IMR-90 (cell line): Measurements from ENCODE around the gene NRG4. TPM values are rescaled to one million over a fixed set of nuclear protein-coding genes. Genes with fewer than 3 reads are reported as not detected.

Experiments used
- ATAC-seq: fragments of 200-7000 bp; cut with Tn5 transposase; 2 replicates; pipeline ENCODE4 v1.9.1; 2020; ENCODE audit warnings: low read depth, mild to moderate bottlenecking, moderate library complexity
- BruUV-seq: library from RNA; stranded (reverse); fragments of 400-500 nt; replicated peaks from 2 replicates; lab custom pipeline; 2021; lab: Mats Ljungman, UMichigan
- CTCF ChIA-PET: fragments of 300-600 bp; formaldehyde crosslinking; extraction: SDS; loops from one replicate; lab custom pipeline; 2021; ENCODE audit warnings: antibody characterized with exemption; lab: Yijun Ruan, JAX
- POLR2A ChIA-PET: fragments of 300-600 bp; sonication (Branson Sonifier 250); formaldehyde crosslinking; loops from one replicate; lab custom pipeline; 2022; ENCODE audit warnings: antibody characterized with exemption; ENCODE audit not compliant: unreplicated experiment; lab: Charles Lee
- DNase-seq: peaks from one replicate; pipeline ENCODE4 v3.0.0; 2013
- H2AFZ ChIP-seq: replicated peaks from 2 replicates; pipeline ENCODE3; 2013; ENCODE audit warnings: low read length, mild to moderate bottlenecking; ENCODE audit not compliant: poor library complexity
- H2AK5ac ChIP-seq: 2 replicates; pipeline ENCODE4 v1.6.1; 2013; ENCODE audit warnings: low read depth, low read length, inconsistent platforms
- H2AK9ac ChIP-seq: replicated peaks from 2 replicates; pipeline ENCODE3; 2013; ENCODE audit warnings: mild to moderate bottlenecking, low read depth, low read length, moderate library complexity; ENCODE audit not compliant: poor library complexity
- H2BK120ac ChIP-seq: 2 replicates; pipeline ENCODE4 v1.6.1; 2013; ENCODE audit warnings: low read depth, low read length, inconsistent platforms
- H2BK15ac ChIP-seq: 3 replicates; pipeline ENCODE4 v1.6.1; 2013; ENCODE audit warnings: low read depth, low read length, inconsistent platforms
- H2BK20ac ChIP-seq: 2 replicates; pipeline ENCODE4 v1.6.1; 2013; ENCODE audit warnings: low read depth, mild to moderate bottlenecking, inconsistent platforms, low read length, moderate library complexity
- H2BK5ac ChIP-seq: 2 replicates; pipeline ENCODE4 v1.6.1; 2013; ENCODE audit warnings: mild to moderate bottlenecking, low read depth, low read length, inconsistent platforms; ENCODE audit not compliant: poor library complexity, severe bottlenecking
- H3K14ac ChIP-seq: replicated peaks from 2 replicates; pipeline ENCODE4 v1.6.1; 2013; ENCODE audit warnings: low read depth, low read length, inconsistent platforms
- H3K18ac ChIP-seq: 2 replicates; pipeline ENCODE4 v1.6.1; 2013; ENCODE audit warnings: low read depth, low read length, control low read depth
- H3K23ac ChIP-seq: 2 replicates; pipeline ENCODE4 v1.6.1; 2013; ENCODE audit warnings: low read depth, low read length, inconsistent platforms
- H3K27ac ChIP-seq: 2 replicates; pipeline ENCODE4 v1.5.1; 2013; ENCODE audit warnings: mild to moderate bottlenecking, control low read depth, low read length; ENCODE audit not compliant: insufficient read depth
- H3K27me3 ChIP-seq: 2 replicates; pipeline ENCODE4 v1.6.1; 2013; ENCODE audit warnings: low read length; ENCODE audit not compliant: control insufficient read depth, insufficient read depth
- H3K36me3 ChIP-seq: 2 replicates; pipeline ENCODE4 v1.6.1; 2013; ENCODE audit warnings: low read length, mixed read lengths; ENCODE audit not compliant: control insufficient read depth, insufficient read depth
- H3K4ac ChIP-seq: 2 replicates; pipeline ENCODE4 v1.6.1; 2013; ENCODE audit warnings: low read depth, low read length, inconsistent platforms
- H3K4me1 ChIP-seq: 2 replicates; pipeline ENCODE4 v1.6.1; 2013; ENCODE audit warnings: low read length, mixed read lengths; ENCODE audit not compliant: control insufficient read depth, insufficient read depth
- H3K4me2 ChIP-seq: 2 replicates; pipeline ENCODE4 v1.6.1; 2013; ENCODE audit warnings: low read depth, mild to moderate bottlenecking, control low read depth, low read length, moderate library complexity
- H3K4me3 ChIP-seq: 2 replicates; pipeline ENCODE4 v1.5.1; 2013; ENCODE audit warnings: low read depth, mild to moderate bottlenecking, control low read depth, low read length, moderate library complexity; ENCODE audit not compliant: insufficient read depth
- H3K56ac ChIP-seq: 2 replicates; pipeline ENCODE4 v1.6.1; 2013; ENCODE audit warnings: low read length, inconsistent platforms; ENCODE audit not compliant: insufficient read depth; ENCODE audit errors: extremely low read depth
- H3K79me1 ChIP-seq, 2 experiments: 2 replicates each; pipeline ENCODE4 v1.6.1; 2013; ENCODE audit warnings: low read length in 2 of 2, inconsistent platforms in 1 of 2, low read depth in 1 of 2
- H3K9ac ChIP-seq: 2 replicates; pipeline ENCODE4 v1.6.1; 2013; ENCODE audit warnings: low read depth, low read length, control low read depth
- H3K9me1 ChIP-seq: 2 replicates; pipeline ENCODE4 v1.6.1; 2013; ENCODE audit warnings: low read length, inconsistent platforms; ENCODE audit not compliant: insufficient read depth
- H3K9me3 ChIP-seq: 2 replicates; pipeline ENCODE4 v1.6.1; 2013; ENCODE audit warnings: low read length; ENCODE audit not compliant: control insufficient read depth, insufficient read depth
- H4K20me1 ChIP-seq: 2 replicates; pipeline ENCODE4 v1.6.1; 2013; ENCODE audit warnings: low read length, inconsistent platforms; ENCODE audit not compliant: insufficient read depth
- H4K5ac ChIP-seq: 2 replicates; pipeline ENCODE4 v1.6.1; 2013; ENCODE audit warnings: mild to moderate bottlenecking, low read depth, low read length, control low read depth
- H4K8ac ChIP-seq, 2 experiments: 2 replicates each; pipeline ENCODE4 v1.6.1; 2013; ENCODE audit warnings: low read depth in 2 of 2, low read length in 2 of 2, control low read depth in 1 of 2, inconsistent platforms in 1 of 2
- H4K91ac ChIP-seq: 2 replicates; pipeline ENCODE4 v1.6.1; 2013; ENCODE audit warnings: low read depth, low read length, inconsistent platforms; ENCODE audit not compliant: insufficient read depth
- CEBPB ChIP-seq: IDR thresholded peaks from 2 replicates; pipeline ENCODE4 v1.6.1; 2012; ENCODE audit warnings: low read depth, low read length, improper control_type of control experiment
- FOS ChIP-seq: fragments of 150-350 bp; IDR thresholded peaks from 2 replicates; pipeline ENCODE4 v1.6.1; 2016; ENCODE audit warnings: low read depth, low read length
- MXI1 ChIP-seq: IDR thresholded peaks from 2 replicates; pipeline ENCODE4 v1.6.1; 2012; ENCODE audit warnings: low read depth, mild to moderate bottlenecking, low read length, moderate library complexity, borderline replicate concordance
- SMC3 ChIP-seq: fragments of 150-350 bp; IDR thresholded peaks from 2 replicates; pipeline ENCODE4 v1.6.1; 2016; ENCODE audit warnings: low read depth, mild to moderate bottlenecking, antibody characterized with exemption, low read length, moderate library complexity
- WGBS, 2 experiments: methylation state at CpG; one replicate each; pipeline versions ENCODE4 v1.1.5 to v1.1.7; 2013; ENCODE audit warnings: missing lambda C conversion rate in 2 of 2; ENCODE audit not compliant: insufficient read length in 1 of 2; ENCODE audit errors: extremely low coverage in 2 of 2; 5-methylcytosine and 5-hydroxymethylcytosine counted together
- dilution Hi-C: fragments of 300-500 bp; cut with HindIII; formaldehyde crosslinking; loops from one replicate; pipeline ENCODE4 v1.14.3; 2018; ENCODE audit warnings: low sequenced_read_pairs; ENCODE audit not compliant: unreplicated experiment
- in situ Hi-C: fragments of 300-500 bp; cut with MboI; formaldehyde crosslinking; loops from 3 replicates; pipeline ENCODE4 v1.14.3; 2019; ENCODE audit warnings: low sequenced_read_pairs, inconsistent platforms, mixed read lengths
- intact Hi-C: fragments of 100-400 bp; cut with micrococcal nuclease; formaldehyde crosslinking; loops from 2 replicates; pipeline ENCODE4 v1.10.0; 2022
- polyA plus RNA-seq, 3 experiments: library from polyadenylated mRNA; depleted of rRNA; stranded (reverse); fragments of >200 nt; gene quantifications; 2 replicates each; pipeline ENCODE4 v1.2.3, GENCODE V29; 2012; ENCODE audit warnings: low replicate concordance in 1 of 3
- total RNA-seq: library from RNA; depleted of rRNA; stranded (reverse); fragments of >200 nt; gene quantifications from 2 replicates; pipeline ENCODE4 v1.2.3, GENCODE V29; 2012

The NRG4 gene
- total and polyA plus RNA-seq, 2 of the 4 experiments (the other 2 are of a cell fraction), result not detected

DNA sequence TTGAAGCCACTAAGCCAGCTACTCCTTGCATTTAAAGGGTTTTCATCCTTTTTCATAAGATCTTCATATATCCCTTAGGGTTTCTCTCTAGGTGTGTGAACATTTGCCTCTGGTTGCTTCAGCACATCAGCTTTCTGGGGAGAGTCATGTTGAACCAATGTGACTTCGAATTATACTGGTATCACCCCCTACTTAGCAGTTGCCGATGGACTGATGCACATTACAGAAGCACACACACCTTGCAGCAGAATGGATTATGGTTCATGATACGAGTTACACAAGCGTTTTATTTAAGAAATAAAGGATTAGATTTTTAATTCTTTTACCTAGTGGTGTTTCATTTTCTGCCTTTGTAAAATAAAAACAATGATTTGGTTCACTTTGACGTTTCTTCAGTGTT lies 69.0 kb downstream of the NRG4 start:
- Histone ChIP-seq H3K4ac (no peak overlapping the region), H3K9ac (no peak overlapping the region), H4K8ac (no peak overlapping the region), H3K27me3 (no peaks in the 10 kb centered on the region), H2BK15ac (no peak overlapping the region), H3K18ac (no peak overlapping the region), H3K4me3 (no peak overlapping the region), H3K4me1 (peaks cover 3% of the 10 kb centered on the region; the same call in 1 of the 2 replicates), H2AK9ac (no peak overlapping the region), H3K9me3 (no peaks in the 10 kb centered on the region), H3K56ac (no peak overlapping the region), H3K4me2 (no peak overlapping the region), H2BK20ac (no peak overlapping the region), H4K5ac (no peak overlapping the region), H4K20me1 (no peaks in the 10 kb centered on the region), H2AFZ (no peak overlapping the region), H2BK120ac (no peak overlapping the region), H4K91ac (no peak overlapping the region), H3K79me1 (no peaks in the 10 kb centered on the region), H2AK5ac (no peak overlapping the region), H3K9me1 (peaks cover 6% of the 10 kb centered on the region), H3K36me3 (no peaks in the 10 kb centered on the region), H2BK5ac (no peak overlapping the region), H3K27ac (no peak overlapping the region), H3K14ac (no peak overlapping the region), H3K23ac (no peak overlapping the region)
- no TSS peak for BruUV-seq
- dilution Hi-C loops (no loop called here), in situ Hi-C loops (no loop called here), intact Hi-C loops (loop anchor here (10.0 kb wide), 1 partner anchor 192 kb away; no protein-coding TSS in a partner anchor)
- no peak for TF ChIP-seq FOS
- no peak for TF ChIP-seq CEBPB
- no peak for TF ChIP-seq SMC3
- no peak for TF ChIP-seq MXI1
- DNase-seq (no peak), ATAC-seq (no peak)
- POLR2A ChIA-PET, result no interaction called here
- CTCF ChIA-PET, result no interaction called here
- no CpG with 5 or more reads among the region's 5 CpGs for WGBS, 2 experiments
